ACC112 (cell line): ENCODE results near the gene SEPHS1.

Source experiments
- H2AFZ ChIP-seq: fragments of 200-600 bp; sonication (generic); one replicate; pipeline ENCODE4 v1.6.0; 2017; ENCODE audit warnings: antibody characterized with exemption, low read length; ENCODE audit not compliant: unreplicated experiment
- H3K27ac ChIP-seq: fragments of 200-600 bp; sonication (generic); 2 replicates; pipeline ENCODE4 v1.5.1; 2014; ENCODE audit warnings: low read depth, mild to moderate bottlenecking, antibody characterized with exemption, low read length, moderate library complexity
- H3K27me3 ChIP-seq: fragments of 200-600 bp; sonication (generic); 2 replicates; pipeline ENCODE4 v1.6.1; 2014; ENCODE audit warnings: mild to moderate bottlenecking, antibody characterized with exemption, low read length, moderate library complexity, mixed read lengths; ENCODE audit not compliant: insufficient read depth
- H3K36me3 ChIP-seq: fragments of 200-600 bp; sonication (generic); 2 replicates; pipeline ENCODE4 v1.6.1; 2016; ENCODE audit warnings: mild to moderate bottlenecking, antibody characterized with exemption, low read length, moderate library complexity, mixed read lengths; ENCODE audit not compliant: insufficient read depth
- H3K4me1 ChIP-seq: fragments of 200-600 bp; sonication (generic); one replicate; pipeline ENCODE4 v1.6.1; 2016; ENCODE audit warnings: low read length, mixed read lengths; ENCODE audit not compliant: insufficient read depth, unreplicated experiment, control insufficient read depth
- H3K4me3 ChIP-seq: fragments of 200-600 bp; sonication (generic); 2 replicates; pipeline ENCODE4 v1.5.1; 2014; ENCODE audit warnings: mild to moderate bottlenecking, low read depth, low read length
- H3K79me2 ChIP-seq: fragments of 200-600 bp; sonication (generic); one replicate; pipeline ENCODE4 v1.6.0; 2016; ENCODE audit warnings: low read length; ENCODE audit not compliant: control insufficient read depth, unreplicated experiment, insufficient read depth

Gene SEPHS1

DNA sequence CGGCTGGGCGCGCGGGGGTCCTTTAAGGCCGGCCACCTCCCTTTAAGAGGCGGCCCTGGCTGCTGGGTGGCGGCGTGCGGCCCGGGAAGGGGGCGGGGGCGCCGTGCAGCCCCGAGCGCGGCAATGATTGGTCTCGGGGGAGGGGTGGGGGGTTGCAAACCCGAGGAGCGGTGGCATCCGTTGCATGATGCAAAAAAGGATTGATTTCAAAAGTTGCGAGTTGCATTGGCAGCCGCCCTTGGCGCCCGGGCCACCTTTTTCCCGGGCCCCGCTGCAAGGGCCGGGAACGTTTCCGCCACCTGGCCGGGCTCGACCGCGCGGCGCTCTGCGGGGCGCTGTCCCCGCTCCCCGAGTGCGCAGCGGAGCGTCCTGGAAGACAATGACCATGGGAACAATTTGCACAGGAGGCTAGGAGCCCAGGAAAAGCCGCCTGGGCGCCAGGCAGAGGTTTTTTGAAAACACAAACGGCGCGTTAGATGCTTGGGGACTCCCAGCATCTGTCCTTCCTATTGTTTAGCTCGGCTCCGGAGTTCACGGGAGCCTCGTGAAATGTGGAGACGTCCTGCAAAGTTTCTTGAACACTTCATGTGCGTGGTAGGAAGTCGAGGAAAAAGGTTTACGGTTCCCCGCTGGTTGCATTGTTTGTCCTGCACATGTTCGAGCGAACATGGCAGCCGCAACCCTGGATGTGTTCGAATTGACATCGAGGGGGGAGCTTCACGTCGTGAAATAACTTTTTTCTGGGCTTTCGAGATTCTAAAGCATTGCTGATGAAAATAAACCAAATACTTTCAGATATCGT lies at the start of gene SEPHS1:
TSS of gene SEPHS1 (minus strand) at position 78 of the 802 bp plus-strand sequence. CDS start 3,343 bp downstream, outside the sequence.
- H3K4me3 ChIP-seq, result peak within 1 kb of the TSS; percentile 99
- peaks cover 9% of the 10 kb centered on the region for H3K4me1 ChIP-seq
- H3K27ac ChIP-seq, result peak within 1 kb of the TSS; percentile 77
- H2AFZ ChIP-seq, result peak within 1 kb of the TSS; percentile 94
- H3K27me3 ChIP-seq, result peaks cover 27% of the 10 kb centered on the region
- H3K36me3 ChIP-seq, result no peaks in the 10 kb centered on the region
- H3K79me2 ChIP-seq, result peaks cover 31% of the 10 kb centered on the region

GRCh38 chr10:13397052-13397451 lies 49.0 kb upstream of the SEPHS1 start:
- no peak overlapping the region for H3K27ac ChIP-seq
- no peaks in the 10 kb centered on the region for H3K79me2 ChIP-seq
- no peaks in the 10 kb centered on the region for H3K36me3 ChIP-seq
- H3K27me3 ChIP-seq, result peaks cover 34% of the 10 kb centered on the region
- H3K4me3 ChIP-seq, result no peak overlapping the region
- no peak overlapping the region for H2AFZ ChIP-seq
- H3K4me1 ChIP-seq, result no peaks in the 10 kb centered on the region

- H3K36me3 ChIP-seq, result no peaks in the 10 kb centered on the region
- H2AFZ ChIP-seq, result no peak overlapping the region
- H3K4me3 ChIP-seq, result no peak overlapping the region
- H3K4me1 ChIP-seq, result no peaks in the 10 kb centered on the region
- H3K79me2 ChIP-seq, result no peaks in the 10 kb centered on the region
- no peak overlapping the region for H3K27ac ChIP-seq
- peaks cover 37% of the 10 kb centered on the region for H3K27me3 ChIP-seq
These were observed 48.3 kb upstream of the SEPHS1 start for GRCh38 chr10:13396369-13396768.

- Histone ChIP-seq H2AFZ (no peak overlapping the region), H3K27ac (no peak overlapping the region), H3K4me1 (no peaks in the 10 kb centered on the region), H3K79me2 (no peaks in the 10 kb centered on the region), H3K4me3 (no peak overlapping the region), H3K27me3 (peaks cover 34% of the 10 kb centered on the region), H3K36me3 (no peaks in the 10 kb centered on the region)
These were observed 47.4 kb upstream of the SEPHS1 start for GRCh38 chr10:13395540-13395939.

GRCh38 chr10:13393640-13394039 lies 45.5 kb upstream of the SEPHS1 start:
- Histone ChIP-seq H2AFZ (no peak overlapping the region), H3K36me3 (no peaks in the 10 kb centered on the region), H3K4me3 (no peak overlapping the region), H3K27me3 (peaks cover 31% of the 10 kb centered on the region), H3K4me1 (no peaks in the 10 kb centered on the region), H3K27ac (no peak overlapping the region), H3K79me2 (no peaks in the 10 kb centered on the region)

GRCh38 chr10:13392701-13393100 lies 44.6 kb upstream of the SEPHS1 start:
- Histone ChIP-seq H3K4me3 (no peak overlapping the region), H3K27ac (no peak overlapping the region), H3K27me3 (peaks cover 31% of the 10 kb centered on the region), H3K4me1 (no peaks in the 10 kb centered on the region), H3K36me3 (no peaks in the 10 kb centered on the region), H3K79me2 (no peaks in the 10 kb centered on the region), H2AFZ (no peak overlapping the region)

- no peak overlapping the region for H3K27ac ChIP-seq
- H2AFZ ChIP-seq, result peak overlapping the region; percentile 32
- peaks cover 6% of the 10 kb centered on the region for H3K4me1 ChIP-seq
- peaks cover 31% of the 10 kb centered on the region for H3K27me3 ChIP-seq
- H3K79me2 ChIP-seq, result no peaks in the 10 kb centered on the region
- H3K36me3 ChIP-seq, result no peaks in the 10 kb centered on the region
- no peak overlapping the region for H3K4me3 ChIP-seq
These were observed 42.8 kb upstream of the SEPHS1 start for GRCh38 chr10:13390604-13391522.

- H3K4me1 ChIP-seq, result peaks cover 6% of the 10 kb centered on the region
- H2AFZ ChIP-seq, result no peak overlapping the region
- no peaks in the 10 kb centered on the region for H3K79me2 ChIP-seq
- no peaks in the 10 kb centered on the region for H3K36me3 ChIP-seq
- peaks cover 31% of the 10 kb centered on the region for H3K27me3 ChIP-seq
- H3K4me3 ChIP-seq, result no peak overlapping the region
- no peak overlapping the region for H3K27ac ChIP-seq
These were observed 40.6 kb upstream of the SEPHS1 start for GRCh38 chr10:13388478-13389230.

DNA sequence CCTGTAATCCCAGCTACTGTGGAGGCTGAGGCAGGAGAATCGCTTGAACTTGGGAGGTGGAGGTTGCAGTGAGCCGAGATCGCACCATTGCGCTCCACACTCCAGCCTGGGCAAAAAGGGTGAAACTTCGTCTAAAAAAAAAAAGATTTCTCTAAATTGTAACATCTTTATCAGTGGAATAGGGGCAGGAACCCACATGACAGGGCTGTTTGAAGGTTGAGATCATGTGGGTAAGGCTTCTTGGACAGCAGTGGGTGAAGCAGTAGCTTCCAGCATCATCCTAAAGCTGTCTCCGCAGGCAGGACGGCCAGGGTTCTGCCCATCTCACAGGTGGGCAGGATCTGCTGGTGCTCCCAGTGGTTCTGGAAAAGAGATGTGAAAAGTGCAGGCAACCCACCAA lies 37.9 kb upstream of the SEPHS1 start:
- Histone ChIP-seq H3K27me3 (peaks cover 43% of the 10 kb centered on the region), H3K36me3 (no peaks in the 10 kb centered on the region), H3K4me3 (no peak overlapping the region), H2AFZ (no peak overlapping the region), H3K4me1 (peaks cover 15% of the 10 kb centered on the region), H3K27ac (no peak overlapping the region), H3K79me2 (no peaks in the 10 kb centered on the region)

DNA sequence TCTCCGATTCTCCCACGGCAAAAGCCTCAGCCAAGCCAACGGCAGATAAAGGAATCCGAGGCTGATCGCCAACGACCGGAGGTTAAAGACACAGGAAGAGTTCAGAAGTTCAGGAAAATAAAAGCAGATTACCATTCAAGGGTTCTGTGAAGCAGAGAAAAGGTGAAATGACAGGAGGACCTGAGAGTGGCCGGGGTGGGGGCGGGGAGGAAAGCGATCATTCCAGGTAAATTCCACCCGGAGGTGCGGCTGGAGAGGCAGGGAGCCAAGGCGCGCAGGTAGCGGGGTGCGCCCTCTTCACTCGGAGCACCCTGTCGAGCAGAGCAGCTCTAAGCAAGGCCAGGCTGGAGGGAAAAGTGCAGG lies 35.3 kb upstream of the SEPHS1 start:
- Histone ChIP-seq H2AFZ (peak overlapping the region; percentile 19), H3K36me3 (no peaks in the 10 kb centered on the region), H3K4me3 (peak overlapping the region; percentile 60)

More for the DNA sequence above, 35.3 kb upstream of the SEPHS1 start:
- peaks cover 15% of the 10 kb centered on the region for H3K4me1 ChIP-seq
- H3K27ac ChIP-seq, result no peak overlapping the region
- H3K27me3 ChIP-seq, result peaks cover 51% of the 10 kb centered on the region
- H3K79me2 ChIP-seq, result no peaks in the 10 kb centered on the region
